ENCODE results near the gene AP4B1.

GRCh38 chr1:113849072-113849471 is 55.5 kb downstream of the AP4B1 start:
- TF ChIP-seq POLR2A (IDR thresholded peaks at IDR 0.05) (no peak), POLR2AphosphoS5 (IDR thresholded peaks at IDR 0.05) (no peak), CTCF (IDR thresholded peaks at IDR 0.05) (no peak), EP300 (IDR thresholded peaks at IDR 0.05) (no peak)

All from gastroesophageal sphincter (tissue), 3 donors.